Activated CD8-positive, alpha-beta memory T cell treated with anti-CD3 and anti-CD28 coated beads for 4 hours (primary cell): ENCODE results near the gene SF3B2.
A peak's percentile ranks its signal among the peaks of the same experiment; 100 is the strongest.
"Not testable (repeated sequence)": the region's sequence is repeated elsewhere in the genome, so short reads cannot be mapped to it uniquely, and the experiment has no call there.

Experiments used
- DNase-seq, 2 donors: peaks; one replicate each; pipeline ENCODE4 v3.0.0-alpha.2; 2020; ENCODE audit warnings: low read depth in 2 of 2

Gene SF3B2, protein sequence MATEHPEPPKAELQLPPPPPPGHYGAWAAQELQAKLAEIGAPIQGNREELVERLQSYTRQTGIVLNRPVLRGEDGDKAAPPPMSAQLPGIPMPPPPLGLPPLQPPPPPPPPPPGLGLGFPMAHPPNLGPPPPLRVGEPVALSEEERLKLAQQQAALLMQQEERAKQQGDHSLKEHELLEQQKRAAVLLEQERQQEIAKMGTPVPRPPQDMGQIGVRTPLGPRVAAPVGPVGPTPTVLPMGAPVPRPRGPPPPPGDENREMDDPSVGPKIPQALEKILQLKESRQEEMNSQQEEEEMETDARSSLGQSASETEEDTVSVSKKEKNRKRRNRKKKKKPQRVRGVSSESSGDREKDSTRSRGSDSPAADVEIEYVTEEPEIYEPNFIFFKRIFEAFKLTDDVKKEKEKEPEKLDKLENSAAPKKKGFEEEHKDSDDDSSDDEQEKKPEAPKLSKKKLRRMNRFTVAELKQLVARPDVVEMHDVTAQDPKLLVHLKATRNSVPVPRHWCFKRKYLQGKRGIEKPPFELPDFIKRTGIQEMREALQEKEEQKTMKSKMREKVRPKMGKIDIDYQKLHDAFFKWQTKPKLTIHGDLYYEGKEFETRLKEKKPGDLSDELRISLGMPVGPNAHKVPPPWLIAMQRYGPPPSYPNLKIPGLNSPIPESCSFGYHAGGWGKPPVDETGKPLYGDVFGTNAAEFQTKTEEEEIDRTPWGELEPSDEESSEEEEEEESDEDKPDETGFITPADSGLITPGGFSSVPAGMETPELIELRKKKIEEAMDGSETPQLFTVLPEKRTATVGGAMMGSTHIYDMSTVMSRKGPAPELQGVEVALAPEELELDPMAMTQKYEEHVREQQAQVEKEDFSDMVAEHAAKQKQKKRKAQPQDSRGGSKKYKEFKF

DNA sequence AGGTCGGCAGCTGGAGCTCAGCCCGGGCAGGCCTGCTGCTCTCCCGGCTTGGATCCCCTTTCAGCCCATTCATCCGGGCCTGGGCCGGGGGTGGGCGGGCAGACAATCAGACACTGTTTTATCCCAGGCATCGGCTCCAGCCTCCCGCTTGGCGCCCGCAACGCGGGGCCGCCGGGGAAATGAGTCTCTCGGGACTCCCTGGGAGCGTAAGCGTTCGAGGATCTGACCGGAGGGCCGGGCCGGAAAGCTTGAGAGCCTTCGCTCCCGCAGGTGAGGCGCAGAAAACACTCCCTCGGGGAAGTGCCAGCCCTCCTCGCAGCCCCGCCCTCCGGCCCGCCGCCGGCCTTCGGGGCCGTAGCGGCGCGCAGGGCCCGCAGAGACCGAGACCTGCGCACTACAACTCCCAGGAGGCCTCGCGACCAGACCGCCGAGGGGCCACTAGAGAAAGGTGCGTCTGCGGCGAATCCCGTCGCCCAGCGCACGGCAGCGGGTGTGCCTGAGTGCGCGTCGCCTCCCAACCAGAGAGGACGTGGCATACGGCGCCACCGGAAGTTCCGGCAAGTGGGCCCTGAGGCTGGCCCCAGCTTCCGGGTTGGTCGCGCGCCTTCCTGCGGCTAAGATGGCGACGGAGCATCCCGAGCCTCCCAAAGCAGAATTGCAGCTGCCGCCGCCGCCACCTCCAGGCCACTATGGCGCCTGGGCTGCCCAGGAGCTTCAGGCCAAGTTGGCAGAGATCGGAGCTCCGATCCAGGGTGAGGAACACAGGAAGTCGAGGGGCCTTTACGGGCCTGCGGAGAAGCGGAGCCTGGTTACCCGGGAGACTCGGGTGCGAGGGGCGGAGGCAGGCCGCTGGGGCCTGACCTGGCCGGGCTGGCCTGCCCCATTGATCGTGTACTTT, at the start of gene SF3B2:
Gene SF3B2, plus strand, starts transcription at position 599 of the 898 bp plus-strand sequence. Its CDS starts 21 bp downstream, at position 620.
- peak; percentile 91 to 92 for DNase-seq

GRCh38 chr11:66002648-66003225, 49.4 kb upstream of the SF3B2 start:
- peak in 1 of 2 donors; percentile 52 for DNase-seq

DNA sequence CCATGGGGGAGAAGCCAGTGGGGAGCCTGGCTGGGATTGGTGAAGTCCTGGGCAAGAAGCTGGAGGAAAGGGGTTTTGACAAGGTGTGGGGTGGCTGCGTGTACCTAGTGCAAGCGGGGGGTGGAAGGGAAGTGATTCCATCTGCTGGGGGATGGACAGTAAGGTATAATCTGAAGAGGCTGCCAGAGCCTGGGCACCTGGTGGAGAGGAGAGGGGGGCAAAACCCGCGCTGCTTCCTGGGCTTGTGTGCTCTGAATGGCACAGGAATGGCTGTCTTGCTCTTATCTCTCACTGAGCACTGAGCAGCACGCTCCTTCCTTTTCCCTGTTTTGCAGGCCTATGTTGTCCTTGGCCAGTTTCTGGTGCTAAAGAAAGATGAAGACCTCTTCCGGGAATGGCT, 48.9 kb upstream of the SF3B2 start:
- DNase-seq, result no peak

GRCh38 chr11:66004186-66004585, 48.0 kb upstream of the SF3B2 start:
- no peak for DNase-seq

DNA sequence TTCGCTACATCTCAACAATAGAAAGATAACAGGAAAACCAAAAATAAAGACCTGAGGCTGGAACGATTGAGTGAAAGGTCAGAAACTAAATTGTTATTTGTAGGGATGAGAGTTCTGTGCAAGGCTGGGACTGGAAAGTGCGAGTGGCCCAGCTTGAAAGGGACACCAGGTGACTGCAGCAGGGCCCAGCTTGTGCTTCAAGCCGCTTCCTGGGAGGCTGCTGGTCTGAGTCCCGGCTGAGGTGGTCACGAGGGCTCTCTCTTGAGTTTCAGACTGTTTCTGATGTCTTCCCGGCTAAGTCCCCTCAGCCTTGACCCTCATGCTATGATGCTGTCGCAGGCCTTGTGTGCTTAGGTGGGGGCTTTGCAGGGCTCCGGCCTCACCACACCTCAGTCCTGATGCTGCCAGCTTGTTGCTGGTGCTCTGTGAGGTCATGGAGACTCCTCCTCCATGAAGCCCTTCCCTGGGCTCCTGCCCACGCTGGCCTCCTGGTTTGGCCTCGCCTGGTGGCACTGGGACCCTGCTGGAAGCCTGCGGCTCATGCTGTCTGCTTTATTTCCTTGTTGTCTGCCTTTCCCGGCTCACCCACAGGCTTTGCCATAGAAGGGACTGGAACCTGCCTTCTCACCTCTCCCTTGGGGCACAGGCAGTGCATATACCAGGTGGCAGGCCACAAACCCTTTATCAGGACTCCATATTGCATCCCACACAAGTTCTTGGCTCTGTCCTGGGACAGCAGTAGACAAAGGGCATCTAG, 45.9 kb upstream of the SF3B2 start:
- DNase-seq, result no peak

DNA sequence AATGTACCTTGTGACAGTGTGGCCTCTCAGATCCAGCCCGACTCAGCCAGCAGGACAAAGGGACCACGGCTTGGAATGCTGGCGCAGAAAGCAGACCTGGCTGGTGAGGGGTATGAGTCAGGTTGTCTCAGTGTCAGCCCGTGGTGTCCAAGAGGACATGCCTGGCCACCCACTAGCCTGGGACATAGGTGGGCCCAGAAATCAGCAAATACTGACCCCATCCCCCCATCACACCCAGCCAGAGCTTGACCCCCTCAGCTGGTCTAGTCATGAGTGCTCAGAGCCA, 45.3 kb upstream of the SF3B2 start:
- no peak for DNase-seq

- no peak for DNase-seq
These were observed 44.9 kb upstream of the SF3B2 start for GRCh38 chr11:66007201-66007634.

- DNase-seq, result no peak
These were observed 44.1 kb upstream of the SF3B2 start for GRCh38 chr11:66008095-66008467.

DNA sequence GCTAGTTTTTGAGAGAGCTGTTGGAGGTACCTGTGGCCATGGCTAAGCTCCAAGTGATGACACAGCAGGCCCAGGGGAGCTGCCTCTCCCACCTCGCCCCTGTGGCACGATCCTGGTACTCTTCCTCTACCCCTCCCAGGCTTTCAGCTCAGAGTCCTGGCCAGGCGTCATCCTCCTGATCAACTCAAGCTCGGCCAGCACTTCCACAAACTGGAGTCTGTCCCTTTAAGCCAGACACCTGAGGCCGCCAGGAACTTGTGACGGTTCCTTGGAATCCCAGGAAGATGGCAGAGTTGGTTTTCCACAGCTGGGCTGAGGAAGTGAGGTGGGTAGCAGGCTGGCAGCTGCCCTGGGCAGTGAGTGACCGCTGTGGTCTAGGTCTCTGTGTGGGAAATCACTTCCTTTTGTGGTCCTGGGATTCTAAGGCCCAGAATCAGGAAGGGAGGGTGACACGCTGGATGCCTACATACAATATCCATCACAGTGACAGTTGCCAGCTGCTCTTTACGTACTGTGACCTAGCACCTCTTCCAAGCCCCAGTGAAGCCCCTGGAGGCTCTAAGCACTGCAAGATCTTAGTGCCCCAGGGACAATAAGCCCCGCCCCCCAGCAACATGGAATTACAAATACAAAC, 43.6 kb upstream of the SF3B2 start:
- DNase-seq, result no peak

DNA sequence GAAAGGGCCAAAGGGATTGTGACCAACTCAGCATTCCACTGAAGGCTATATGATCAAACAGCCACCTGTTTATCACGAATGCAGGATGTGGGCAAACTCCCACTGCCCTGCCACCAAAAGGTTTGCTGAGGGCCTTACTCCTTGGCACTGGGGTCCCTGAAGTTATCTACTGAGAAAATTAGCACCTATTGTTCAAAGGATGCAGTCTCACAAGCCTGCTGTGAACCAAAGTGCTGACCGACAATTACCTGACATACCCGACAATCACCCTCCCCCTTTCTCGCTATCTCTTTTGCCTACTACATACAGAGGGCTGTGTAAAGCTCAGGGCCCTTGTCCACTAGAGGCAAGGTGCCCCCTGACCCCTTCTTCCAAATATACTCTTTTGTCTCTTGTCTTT, 42.1 kb upstream of the SF3B2 start:
- DNase-seq, result not testable (repeated sequence)

GRCh38 chr11:66011239-66011784, 40.9 kb upstream of the SF3B2 start:
- DNase-seq, result no peak

GRCh38 chr11:66011785-66012303, 40.3 kb upstream of the SF3B2 start, which contains the start of gene CST6:
TSS of gene CST6 (plus strand) at chr11:66012008. CDS start at chr11:66012045, 37 bp downstream.
- no peak for DNase-seq

DNA sequence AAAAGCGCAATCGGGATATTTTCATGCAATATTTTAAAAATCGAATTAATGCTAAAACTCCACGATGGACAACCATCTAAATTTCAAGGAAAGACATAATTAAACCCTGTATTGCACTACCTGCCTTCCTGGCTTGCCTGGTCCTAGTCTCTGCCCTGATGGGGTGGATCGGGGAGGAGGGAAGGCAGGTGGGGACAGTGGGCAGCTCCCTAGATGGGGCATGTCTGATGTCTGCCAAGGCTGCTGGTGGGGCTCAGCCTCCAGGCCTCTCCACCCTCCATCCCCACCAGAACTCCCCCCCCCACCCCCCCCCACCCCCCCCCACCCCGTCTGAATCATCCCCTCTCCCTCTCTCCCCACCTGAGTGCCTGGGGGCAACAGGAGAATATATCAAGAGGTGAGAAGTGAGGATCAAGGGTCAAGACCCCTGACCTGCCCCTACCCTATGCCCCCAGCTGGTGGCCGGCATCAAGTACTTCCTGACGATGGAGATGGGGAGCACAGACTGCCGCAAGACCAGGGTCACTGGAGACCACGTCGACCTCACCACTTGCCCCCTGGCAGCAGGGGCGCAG, 39.7 kb upstream of the SF3B2 start:
- DNase-seq, result no peak

GRCh38 chr11:66012946-66013761, 39.0 kb upstream of the SF3B2 start:
- DNase-seq, result no peak

GRCh38 chr11:66013762-66014100, 38.4 kb upstream of the SF3B2 start:
- DNase-seq, result no peak

GRCh38 chr11:66014804-66015453, 37.2 kb upstream of the SF3B2 start:
- DNase-seq, result no peak

- no peak for DNase-seq
These were observed 36.7 kb upstream of the SF3B2 start for GRCh38 chr11:66015454-66015881.
